Measurements from ENCODE around the gene FNIP2. TPM values are rescaled to one million over a fixed set of nuclear protein-coding genes. Genes with fewer than 3 reads are reported as not detected.
"Not testable (repeated sequence)": the region's sequence is repeated elsewhere in the genome, so short reads cannot be mapped to it uniquely, and the experiment has no call there.

Gene FNIP2
- total RNA-seq, 2 experiments from 2014 or later, result 12.3 to 17.1 TPM

- CTCF ChIA-PET, result interaction anchor here (1.5 to 1.7 kb wide), 2 partner anchors 9 to 64 kb away, joined by 3 to 5 read pairs; no protein-coding TSS in a partner anchor
- ATAC-seq, result no peak
- no peak for DNase-seq
- Mint-ChIP-seq H3K27ac (no peak overlapping the region), H3K36me3 (no peaks in the 10 kb centered on the region), H3K4me1 (peaks cover 15% of the 10 kb centered on the region), H3K9me3 (ENCODE audit: low read depth) (no peaks in the 10 kb centered on the region), H3K4me3 (no peak overlapping the region), H3K27me3 (no peaks in the 10 kb centered on the region)
Observed at GRCh38 chr4:158787709-158788475, 19.1 kb downstream of the FNIP2 start.

- Mint-ChIP-seq H3K9me3 (ENCODE audit: low read depth) (no peaks in the 10 kb centered on the region), H3K27ac (no peak overlapping the region), H3K4me3 (no peak overlapping the region), H3K4me1 (peaks cover 9% of the 10 kb centered on the region), H3K27me3 (no peaks in the 10 kb centered on the region), H3K36me3 (no peaks in the 10 kb centered on the region)
- no peak for DNase-seq
- CTCF ChIA-PET, result interaction anchor here (1.7 kb wide), 1 partner anchor 10 kb away, joined by 5 read pairs; no protein-coding TSS in a partner anchor
- no peak for ATAC-seq
Observed at GRCh38 chr4:158788516-158788915, 19.7 kb downstream of the FNIP2 start.

GRCh38 chr4:158789853-158790252 is 21.0 kb downstream of the FNIP2 start:
- no peaks in the 10 kb centered on the region for H3K9me3 Mint-ChIP-seq (ENCODE audit: low read depth)
- H3K36me3 Mint-ChIP-seq, result no peaks in the 10 kb centered on the region
- H3K27ac Mint-ChIP-seq, result no peak overlapping the region
- DNase-seq (no peak), ATAC-seq (no peak)
- H3K4me1 Mint-ChIP-seq, result peaks cover 2% of the 10 kb centered on the region
- no peak overlapping the region for H3K4me3 Mint-ChIP-seq
- CTCF ChIA-PET, result no interaction called here
- no peaks in the 10 kb centered on the region for H3K27me3 Mint-ChIP-seq

GRCh38 chr4:158793021-158793420 is 24.2 kb downstream of the FNIP2 start:
- H3K36me3 Mint-ChIP-seq, result peaks cover 2% of the 10 kb centered on the region
- H3K9me3 Mint-ChIP-seq (ENCODE audit: low read depth), result no peaks in the 10 kb centered on the region
- CTCF ChIA-PET, result no interaction called here
- DNase-seq (no peak), ATAC-seq (no peak)
- H3K27ac Mint-ChIP-seq, result no peak overlapping the region
- no peak overlapping the region for H3K4me3 Mint-ChIP-seq
- no peaks in the 10 kb centered on the region for H3K27me3 Mint-ChIP-seq
- H3K4me1 Mint-ChIP-seq, result peaks cover 4% of the 10 kb centered on the region

GRCh38 chr4:158793430-158793829 is 24.6 kb downstream of the FNIP2 start:
- CTCF ChIA-PET; H3K27ac Mint-ChIP-seq; H3K36me3 Mint-ChIP-seq; DNase-seq; H3K4me3 Mint-ChIP-seq; H3K4me1 Mint-ChIP-seq; H3K27me3 Mint-ChIP-seq; H3K9me3 Mint-ChIP-seq (ENCODE audit: low read depth); ATAC-seq: not testable (repeated sequence)

- H3K4me3 Mint-ChIP-seq, result no peak overlapping the region
- peaks cover 2% of the 10 kb centered on the region for H3K36me3 Mint-ChIP-seq
- CTCF ChIA-PET, result no interaction called here
- ATAC-seq, result no peak
- no peak overlapping the region for H3K27ac Mint-ChIP-seq
- H3K27me3 Mint-ChIP-seq, result no peaks in the 10 kb centered on the region
- H3K4me1 Mint-ChIP-seq, result peaks cover 2% of the 10 kb centered on the region
- DNase-seq, result no peak
- no peaks in the 10 kb centered on the region for H3K9me3 Mint-ChIP-seq (ENCODE audit: low read depth)
Observed at GRCh38 chr4:158796370-158797140, 27.7 kb downstream of the FNIP2 start.

- no peak overlapping the region for H3K27ac Mint-ChIP-seq
- peaks cover 2% of the 10 kb centered on the region for H3K36me3 Mint-ChIP-seq
- CTCF ChIA-PET, result no interaction called here
- no peak for DNase-seq
- ATAC-seq, result no peak
- no peak overlapping the region for H3K4me3 Mint-ChIP-seq
- no peaks in the 10 kb centered on the region for H3K9me3 Mint-ChIP-seq (ENCODE audit: low read depth)
- no peaks in the 10 kb centered on the region for H3K27me3 Mint-ChIP-seq
- peaks cover 4% of the 10 kb centered on the region for H3K4me1 Mint-ChIP-seq
Observed at GRCh38 chr4:158798062-158798461, 29.2 kb downstream of the FNIP2 start.

- Mint-ChIP-seq H3K4me1 (peaks cover 9% of the 10 kb centered on the region), H3K9me3 (ENCODE audit: low read depth) (no peaks in the 10 kb centered on the region), H3K4me3 (no peak overlapping the region), H3K27ac (no peak overlapping the region), H3K27me3 (no peaks in the 10 kb centered on the region), H3K36me3 (peaks cover 2% of the 10 kb centered on the region)
- CTCF ChIA-PET, result interaction anchor here (1.0 kb wide), 1 partner anchor 324 kb away, joined by 3 read pairs; no protein-coding TSS in a partner anchor
- no peak for DNase-seq
- no peak for ATAC-seq
Observed at GRCh38 chr4:158799013-158799770, 30.4 kb downstream of the FNIP2 start.

GRCh38 chr4:158799856-158800255 is 31.0 kb downstream of the FNIP2 start:
- DNase-seq, result no peak
- Mint-ChIP-seq H3K27me3 (no peaks in the 10 kb centered on the region), H3K27ac (no peak overlapping the region), H3K36me3 (peaks cover 2% of the 10 kb centered on the region), H3K4me3 (no peak overlapping the region), H3K9me3 (ENCODE audit: low read depth) (no peaks in the 10 kb centered on the region), H3K4me1 (peaks cover 9% of the 10 kb centered on the region)
- no peak for ATAC-seq
- CTCF ChIA-PET, result interaction anchor here (0.8 to 1.0 kb wide), 2 partner anchors 144 to 323 kb away, joined by 3 read pairs; no protein-coding TSS in a partner anchor

- no peaks in the 10 kb centered on the region for H3K27me3 Mint-ChIP-seq
- CTCF ChIA-PET, result no interaction called here
- DNase-seq (no peak), ATAC-seq (no peak)
- H3K9me3 Mint-ChIP-seq (ENCODE audit: low read depth), result no peaks in the 10 kb centered on the region
- H3K4me1 Mint-ChIP-seq, result peaks cover 12% of the 10 kb centered on the region
- no peak overlapping the region for H3K27ac Mint-ChIP-seq
- H3K4me3 Mint-ChIP-seq, result no peak overlapping the region
- peaks cover 2% of the 10 kb centered on the region for H3K36me3 Mint-ChIP-seq
Observed at GRCh38 chr4:158801066-158801465, 32.2 kb downstream of the FNIP2 start.

GRCh38 chr4:158801677-158802076 is 32.9 kb downstream of the FNIP2 start:
- CTCF ChIA-PET, result no interaction called here
- no peak for ATAC-seq
- Mint-ChIP-seq H3K27me3 (no peaks in the 10 kb centered on the region), H3K36me3 (peaks cover 4% of the 10 kb centered on the region), H3K9me3 (ENCODE audit: low read depth) (no peaks in the 10 kb centered on the region), H3K4me1 (peaks cover 12% of the 10 kb centered on the region), H3K4me3 (no peak overlapping the region), H3K27ac (no peak overlapping the region)
- DNase-seq, result no peak

GRCh38 chr4:158802914-158803313 is 34.1 kb downstream of the FNIP2 start:
- Mint-ChIP-seq H3K36me3 (peaks cover 1% of the 10 kb centered on the region), H3K27ac (no peak overlapping the region), H3K4me3 (no peak overlapping the region), H3K27me3 (no peaks in the 10 kb centered on the region), H3K4me1 (peaks cover 12% of the 10 kb centered on the region), H3K9me3 (ENCODE audit: low read depth) (no peaks in the 10 kb centered on the region)
- DNase-seq (no peak), ATAC-seq (no peak)
- CTCF ChIA-PET, result no interaction called here

- Mint-ChIP-seq H3K4me3 (no peak overlapping the region), H3K27me3 (no peaks in the 10 kb centered on the region)
- CTCF ChIA-PET, result no interaction called here
Observed at GRCh38 chr4:158805635-158806471, 37.0 kb downstream of the FNIP2 start.

More at GRCh38 chr4:158805635-158806471, 37.0 kb downstream of the FNIP2 start:
- H3K36me3 Mint-ChIP-seq, result peaks cover 1% of the 10 kb centered on the region
- DNase-seq (no peak), ATAC-seq (no peak)
- peaks cover 33% of the 10 kb centered on the region for H3K4me1 Mint-ChIP-seq
- H3K9me3 Mint-ChIP-seq (ENCODE audit: low read depth), result no peaks in the 10 kb centered on the region
- H3K27ac Mint-ChIP-seq, result no peak overlapping the region

Measured in activated CD8-positive, alpha-beta memory T cell treated with anti-CD3 and anti-CD28 coated beads, Interleukin-2, amount 10 ng/mL, durations not matched to agents 7 days and 5 days (primary cell).